K562 (cell line): ENCODE results near the gene CNIH1. TPM values are rescaled to one million over a fixed set of nuclear protein-coding genes. Genes with fewer than 3 reads are reported as not detected.

ENCODE experiments used
- CTCF ChIP-seq, 3 experiments: IDR thresholded peaks in 2 of 3; conservative IDR thresholded peaks in 1 of 3; 2 replicates each; pipeline ENCODE4 v1.5.1; 2011 to 2012; ENCODE audit warnings: low read length in 3 of 3, mild to moderate bottlenecking in 3 of 3, control low read depth in 2 of 3, improper control_type of control experiment in 1 of 3, inconsistent platforms in 1 of 3, low read depth in 1 of 3, mixed read lengths in 1 of 3, moderate library complexity in 1 of 3; ENCODE audit not compliant: insufficient read depth in 2 of 3
- DMBX1 ChIP-seq: fragments of 250-450 bp; sonication (Bioruptor Pico); IDR thresholded peaks from 2 replicates; pipeline ENCODE4 v1.8.0; 2022; ENCODE audit warnings: inconsistent platforms, mild to moderate bottlenecking, moderate library complexity, borderline replicate concordance
- E2F3 ChIP-seq: fragments of 250-450 bp; sonication (Bioruptor Pico); IDR thresholded peaks from 2 replicates; pipeline ENCODE4 v1.4.0; 2020; ENCODE audit warnings: mild to moderate bottlenecking
- KLF1 ChIP-seq: fragments of 450-650 bp; IDR thresholded peaks from 2 replicates; pipeline ENCODE4 v1.6.1; 2016; ENCODE audit warnings: missing genetic modification characterization, missing compliant biosample characterization
- MGA ChIP-seq: fragments of 450-650 bp; IDR thresholded peaks from 2 replicates; pipeline ENCODE4 v1.6.1; 2016; ENCODE audit warnings: mild to moderate bottlenecking, moderate library complexity
- PPARD ChIP-seq: fragments of 250-450 bp; sonication (Bioruptor Pico); IDR thresholded peaks from 2 replicates; pipeline ENCODE4 v1.8.0; 2022; ENCODE audit warnings: inconsistent platforms, mild to moderate bottlenecking, moderate library complexity
- SMARCA4 ChIP-seq: fragments of 450-650 bp; IDR thresholded peaks from 2 replicates; pipeline ENCODE4 v1.6.1; 2016
- TAF9B ChIP-seq: fragments of 450-650 bp; IDR thresholded peaks from 2 replicates; pipeline ENCODE4 v1.6.1; 2018; ENCODE audit warnings: mild to moderate bottlenecking; ENCODE audit not compliant: partially characterized antibody
- ZNF511 ChIP-seq: sonication (generic); formaldehyde crosslinking; IDR thresholded peaks from 2 replicates; pipeline ENCODE4 v1.8.0; 2022; ENCODE audit warnings: mild to moderate bottlenecking, missing genetic modification reagents
- ZNF668 ChIP-seq: fragments of 250-450 bp; sonication (Bioruptor Pico); IDR thresholded peaks from 2 replicates; pipeline ENCODE4 v1.8.0; 2022; ENCODE audit warnings: mild to moderate bottlenecking, inconsistent platforms
- ZNF77 ChIP-seq: fragments of 250-450 bp; sonication (Bioruptor Pico); IDR thresholded peaks from 2 replicates; pipeline ENCODE4 v1.5.0; 2020
- polyA plus RNA-seq, 8 experiments: library from polyadenylated mRNA; depleted of rRNA in 4 of 8; stranded (reverse) in 5 of 8; unstranded in 3 of 8; fragments of >200 nt; fragmentation: Nextera tagmentation in 2 of 8; fragmentation: Illumina TruSeq in 1 of 8; extraction: Ambion mirVana in 2 of 8; extraction: Trizol in 1 of 8; gene quantifications; 2 replicates each; pipeline versions ENCODE4 v1.2.1 to v1.2.3, GENCODE V29; 2011 to 2014; ENCODE audit warnings: inconsistent platforms in 1 of 8, missing spikeins in 1 of 8
- total RNA-seq, 7 experiments: library from RNA; depleted of rRNA in 6 of 7; stranded (reverse); fragments of >200 nt in 6 of 7; fragmentation: Illumina TruSeq in 2 of 7; extraction: Trizol in 2 of 7; gene quantifications; 2 replicates each; pipeline versions ENCODE4 v1.2.1 to v1.2.3, GENCODE V29; 2011 to 2021; ENCODE audit warnings: low replicate concordance in 1 of 7
- TF ChIP-seq, protein P1 (sequence below): fragments of 450-650 bp; formaldehyde crosslinking; IDR thresholded peaks from 2 replicates; pipeline ENCODE4 v1.4.0; 2020; ENCODE audit warnings: mild to moderate bottlenecking, moderate library complexity

The CNIH1 gene
- total and polyA plus RNA-seq, 9 of the 15 experiments (the other 6 are each of a cell fraction or from before 2014, with no cell fraction given): 13.9 to 283 (median 77.3) TPM

GRCh38 chr14:54488646-54489317 is 47.6 kb upstream of the CNIH1 start, which contains the start of gene GMFB (continued):
- peak; percentile 50; the same call in 1 of the 2 replicates for TF ChIP-seq MGA
- no peak for TF ChIP-seq ZNF77
- TF ChIP-seq SMARCA4: no peak
- no peak for TF ChIP-seq PPARD
- no peak; the same call in 1 of the 2 replicates for TF ChIP-seq DMBX1 (CRISPR knock-in tag)
- TF ChIP-seq CTCF (IDR thresholded peaks at IDR 0.05 in 2 of 3, conservative IDR thresholded peaks at IDR 0.05 in 1 of 3; ENCODE audit: insufficient read depth in 2 of 3, low read depth in 1 of 3, low read length in 3 of 3): peak; percentile 16 to 45 (median 37); a peak in 2 of 6 replicates
- peak; percentile 24; the same call in 1 of the 2 replicates for TF ChIP-seq KLF1 (tag)
- no peak for TF ChIP-seq ZNF511
- no peak for TF ChIP-seq ZNF668 (CRISPR knock-in tag)
- no peak for TF ChIP-seq TAF9B
- TF ChIP-seq E2F3: no peak
- TF ChIP-seq, protein P1, sequence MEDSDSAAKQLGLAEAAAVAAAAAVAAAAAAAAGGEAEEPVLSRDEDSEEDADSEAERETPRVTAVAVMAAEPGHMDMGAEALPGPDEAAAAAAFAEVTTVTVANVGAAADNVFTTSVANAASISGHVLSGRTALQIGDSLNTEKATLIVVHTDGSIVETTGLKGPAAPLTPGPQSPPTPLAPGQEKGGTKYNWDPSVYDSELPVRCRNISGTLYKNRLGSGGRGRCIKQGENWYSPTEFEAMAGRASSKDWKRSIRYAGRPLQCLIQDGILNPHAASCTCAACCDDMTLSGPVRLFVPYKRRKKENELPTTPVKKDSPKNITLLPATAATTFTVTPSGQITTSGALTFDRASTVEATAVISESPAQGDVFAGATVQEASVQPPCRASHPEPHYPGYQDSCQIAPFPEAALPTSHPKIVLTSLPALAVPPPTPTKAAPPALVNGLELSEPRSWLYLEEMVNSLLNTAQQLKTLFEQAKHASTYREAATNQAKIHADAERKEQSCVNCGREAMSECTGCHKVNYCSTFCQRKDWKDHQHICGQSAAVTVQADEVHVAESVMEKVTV: no peak
